Measurements from ENCODE around the gene COL8A2.
"Not testable (repeated sequence)": the region's sequence is repeated elsewhere in the genome, so short reads cannot be mapped to it uniquely, and the experiment has no call there.

COL8A2 gene

DNA sequence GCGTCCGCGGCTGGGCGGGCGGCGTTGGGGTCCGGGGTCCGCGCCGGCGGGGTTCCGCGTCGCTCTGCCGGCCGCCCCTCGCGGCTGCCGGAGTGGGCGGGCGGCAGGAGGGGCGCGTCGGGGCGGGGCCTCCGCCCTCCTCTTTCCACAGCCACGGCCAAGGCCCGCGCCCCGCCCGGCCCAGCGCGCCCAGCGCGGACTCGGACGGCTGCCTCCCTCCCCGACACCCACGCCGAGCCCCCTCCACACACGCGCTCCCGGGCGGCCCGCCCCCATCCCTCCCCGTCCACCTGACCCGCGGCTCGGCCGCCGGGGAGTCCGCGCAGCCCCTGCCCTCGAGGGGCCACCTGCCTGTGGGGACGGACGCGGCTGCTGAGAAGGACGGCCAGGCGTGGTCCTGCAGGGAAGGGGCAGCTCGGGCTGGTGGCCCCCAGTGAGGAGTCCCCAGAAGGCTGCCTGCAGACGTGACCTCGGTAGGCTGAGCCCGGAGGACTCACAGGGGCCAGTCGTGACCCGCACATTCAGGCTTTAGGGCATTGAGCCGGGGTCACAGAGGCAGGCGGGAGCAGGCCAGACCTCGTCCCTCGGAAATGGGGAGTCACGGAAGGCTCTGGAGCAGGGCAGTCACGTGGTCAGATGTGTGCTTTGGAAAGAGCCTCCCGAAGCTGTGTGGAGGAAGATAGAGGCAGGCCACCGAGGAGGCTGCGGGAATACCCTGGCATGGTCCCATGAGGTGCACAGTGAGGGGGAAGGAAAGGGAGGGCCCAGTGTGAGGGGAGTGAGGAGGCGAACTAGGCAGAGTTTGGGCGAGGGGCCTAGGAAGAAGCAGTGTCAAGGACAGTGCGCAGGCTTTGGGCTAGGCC, at the start of gene COL8A2:
Gene COL8A2, minus strand, starts transcription at position 94 of the 863 bp plus-strand sequence. CDS start 24,980 bp downstream, outside the sequence.
- no peak for DNase-seq

DNA sequence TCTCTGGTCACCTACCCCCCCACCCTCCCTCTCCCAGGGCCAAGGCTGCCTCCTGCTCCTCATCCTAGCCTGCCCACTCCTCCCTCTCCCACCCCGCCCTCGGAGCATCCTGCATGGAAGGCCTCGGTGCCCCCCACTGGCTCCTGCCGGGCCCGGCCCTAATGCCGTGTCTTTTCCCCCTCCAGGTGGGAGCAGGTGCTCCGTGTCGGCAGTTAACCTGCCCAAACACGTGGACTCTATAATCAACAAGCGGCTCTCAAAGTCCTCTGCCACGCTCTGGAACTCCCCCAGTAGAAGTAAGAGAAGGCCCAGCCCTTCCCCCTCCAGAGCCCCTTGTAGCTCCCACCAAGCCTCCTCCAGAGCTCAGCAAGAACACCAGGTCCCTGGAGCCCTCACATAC, 49.7 kb upstream of the COL8A2 start:
- no peak for DNase-seq

DNA sequence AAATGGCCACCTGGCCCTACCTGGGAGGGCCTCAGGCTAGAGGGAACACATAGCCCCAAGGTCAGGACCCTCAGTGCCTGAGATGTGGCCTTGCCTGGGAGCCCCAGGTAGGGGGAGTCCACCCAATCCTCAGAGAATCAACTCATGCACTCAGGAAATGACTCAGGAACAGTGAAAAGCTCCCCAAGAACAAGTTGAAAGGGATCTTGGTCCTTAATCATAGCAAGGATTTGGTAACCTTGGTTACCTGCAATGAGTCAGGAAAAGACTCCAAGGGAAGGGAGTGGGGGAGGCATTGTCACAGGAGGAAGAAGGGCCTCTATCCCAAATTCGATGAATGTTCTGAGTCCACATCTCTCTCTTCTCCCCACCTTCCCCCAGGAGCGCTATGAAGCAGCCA, 48.0 kb upstream of the COL8A2 start:
- DNase-seq: no peak

DNA sequence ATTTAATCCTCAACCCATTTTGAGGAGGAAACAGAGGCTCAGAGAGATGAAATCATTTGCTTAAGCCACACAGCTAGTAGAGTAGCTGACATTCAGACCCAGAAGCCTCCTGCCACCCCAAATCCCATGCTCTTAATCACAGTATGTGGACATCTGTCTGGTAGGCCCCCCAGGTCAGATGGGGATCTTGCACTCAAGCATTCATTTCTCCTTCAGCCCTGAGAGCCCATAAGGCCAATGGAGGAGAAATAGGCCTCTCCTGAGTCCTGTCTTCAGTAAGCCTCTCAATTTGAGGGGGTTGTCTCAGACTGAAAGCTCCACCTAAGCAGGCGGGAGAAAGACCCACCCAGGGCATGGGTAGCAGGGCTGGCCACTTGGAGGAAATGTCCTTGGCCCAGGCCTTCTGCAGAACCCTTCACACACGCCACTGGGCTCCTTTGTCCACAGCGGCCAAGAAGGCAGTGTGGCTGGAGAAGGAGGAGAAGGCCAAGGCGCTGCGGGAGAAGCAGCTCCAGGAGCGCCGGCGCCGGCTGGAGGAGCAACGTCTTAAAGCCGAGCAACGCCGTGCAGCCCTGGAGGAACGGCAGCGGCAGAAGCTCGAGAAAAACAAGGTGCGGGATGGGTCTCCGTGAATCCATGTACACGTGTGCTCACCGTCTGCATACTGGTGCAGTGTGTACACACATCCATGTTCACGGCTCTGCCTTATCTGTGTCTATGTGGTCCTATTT, 47.2 kb upstream of the COL8A2 start:
- no peak for DNase-seq

DNA sequence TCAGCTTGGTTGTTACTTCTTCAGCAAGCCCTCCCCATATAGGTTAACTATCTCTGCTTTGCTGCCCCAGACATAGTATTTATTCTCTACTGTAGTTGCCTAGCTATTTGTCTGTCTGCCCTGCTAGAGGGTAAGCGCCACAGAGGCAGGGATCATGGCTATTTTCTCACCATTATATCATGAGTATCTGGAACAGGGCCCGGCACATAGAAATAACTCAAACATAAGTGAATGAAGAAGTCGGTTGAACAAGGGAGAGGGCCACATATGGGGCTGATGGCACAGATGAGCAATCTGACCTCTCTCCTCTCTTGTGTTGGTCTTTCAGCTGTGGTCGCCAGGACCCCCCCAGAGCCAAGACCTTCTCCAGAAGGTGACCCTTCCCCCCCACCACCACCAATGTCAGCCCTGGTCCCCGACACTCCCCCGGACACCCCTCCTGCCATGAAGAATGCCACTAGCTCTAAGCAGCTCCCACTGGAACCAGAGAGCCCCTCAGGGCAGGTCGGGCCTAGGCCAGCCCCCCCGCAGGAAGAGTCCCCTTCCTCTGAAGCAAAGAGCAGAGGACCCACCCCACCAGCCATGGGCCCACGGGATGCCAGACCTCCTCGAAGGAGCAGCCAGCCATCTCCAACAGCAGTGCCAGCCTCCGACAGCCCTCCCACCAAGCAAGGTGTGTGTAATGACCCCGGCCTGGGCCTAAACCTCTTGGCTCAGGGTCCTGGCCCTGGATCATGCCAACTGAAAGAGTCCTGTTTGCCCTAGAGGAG, 45.8 kb upstream of the COL8A2 start:
- DNase-seq: no peak

DNA sequence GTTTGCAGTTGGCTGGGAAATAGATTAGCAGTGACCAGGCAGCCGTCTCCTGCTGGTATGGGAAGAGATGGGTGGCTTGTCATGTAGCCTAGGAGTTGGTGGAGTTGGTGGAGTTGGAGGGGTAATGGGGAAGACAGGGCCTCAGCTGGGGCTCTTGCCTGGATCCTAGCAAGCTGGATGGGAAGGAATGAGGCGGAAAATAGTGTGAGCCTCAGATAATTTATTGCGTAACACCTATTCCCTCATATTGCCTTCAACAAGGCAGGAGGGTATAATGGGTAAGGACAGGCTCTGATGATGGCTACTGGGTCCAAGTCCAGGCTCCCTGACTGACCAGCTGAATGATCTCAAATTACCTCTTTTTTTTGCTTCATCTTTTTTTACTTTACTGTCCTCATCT, 43.5 kb upstream of the COL8A2 start:
- DNase-seq: no peak

DNA sequence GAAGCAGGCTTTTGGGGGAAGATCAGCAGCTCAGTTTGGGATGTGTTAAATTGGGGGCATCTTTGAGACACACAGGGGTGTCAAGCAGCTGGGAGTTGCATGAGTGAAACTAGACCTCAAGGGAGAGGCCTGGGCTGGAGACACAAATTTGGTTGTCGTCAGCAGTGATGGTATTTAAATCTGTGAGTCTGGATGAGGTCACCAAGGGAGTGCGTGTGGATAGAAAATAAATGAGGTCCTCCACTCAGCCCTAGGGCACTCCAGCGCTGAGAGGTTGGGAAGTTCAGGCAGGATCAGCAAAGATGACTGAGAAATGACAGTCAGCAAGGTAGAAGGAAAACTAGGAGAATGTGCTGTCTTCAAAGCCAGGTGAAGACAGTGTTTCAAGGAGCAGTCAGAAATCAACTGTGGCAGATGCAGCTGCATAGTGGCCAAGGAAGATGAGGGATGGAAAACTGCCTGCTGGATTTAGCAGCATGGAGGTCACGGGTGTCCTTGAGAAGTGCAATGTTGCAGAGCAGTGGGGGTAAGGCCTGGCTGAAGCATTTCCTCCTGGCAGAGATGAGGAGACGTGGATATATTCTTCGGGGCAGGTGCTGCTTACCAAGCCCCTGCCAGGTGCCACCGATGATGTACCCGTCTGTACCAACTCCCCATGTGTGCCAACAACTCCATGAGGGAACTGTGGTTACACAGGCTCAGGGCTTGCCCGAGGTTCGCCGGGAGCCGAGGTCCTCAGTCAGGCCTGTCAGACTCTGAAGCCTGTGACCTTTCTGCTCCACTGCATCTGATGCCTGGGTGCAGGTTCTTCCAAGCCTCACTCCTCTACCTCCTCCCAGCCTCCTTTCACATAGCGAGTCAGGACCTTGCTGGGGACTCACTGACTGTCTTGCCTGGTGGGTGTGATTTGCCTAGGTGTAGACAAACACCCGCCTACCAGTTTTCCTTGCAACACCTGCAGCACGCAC, 42.2 kb upstream of the COL8A2 start:
- no peak for DNase-seq

DNA sequence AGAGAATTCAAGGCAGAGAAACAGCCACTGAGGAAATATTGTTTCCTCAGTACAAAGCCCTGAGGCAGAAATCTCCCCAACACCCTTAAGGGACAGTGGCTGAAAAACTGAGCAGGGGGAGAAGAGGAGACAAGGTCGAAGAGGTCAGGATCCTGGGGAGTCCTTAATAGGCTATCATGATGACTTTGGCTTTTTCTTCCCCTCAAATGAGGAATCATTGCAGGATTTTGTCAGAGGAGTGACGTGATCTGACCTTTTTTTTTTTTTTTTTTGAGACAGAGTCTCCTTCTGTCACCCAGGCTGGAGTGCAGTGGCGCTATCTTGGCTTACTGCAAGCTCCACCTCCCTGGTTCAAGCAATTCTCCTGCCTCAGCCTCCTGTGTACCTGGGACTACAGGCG, 41.1 kb upstream of the COL8A2 start:
- DNase-seq: no peak

DNA sequence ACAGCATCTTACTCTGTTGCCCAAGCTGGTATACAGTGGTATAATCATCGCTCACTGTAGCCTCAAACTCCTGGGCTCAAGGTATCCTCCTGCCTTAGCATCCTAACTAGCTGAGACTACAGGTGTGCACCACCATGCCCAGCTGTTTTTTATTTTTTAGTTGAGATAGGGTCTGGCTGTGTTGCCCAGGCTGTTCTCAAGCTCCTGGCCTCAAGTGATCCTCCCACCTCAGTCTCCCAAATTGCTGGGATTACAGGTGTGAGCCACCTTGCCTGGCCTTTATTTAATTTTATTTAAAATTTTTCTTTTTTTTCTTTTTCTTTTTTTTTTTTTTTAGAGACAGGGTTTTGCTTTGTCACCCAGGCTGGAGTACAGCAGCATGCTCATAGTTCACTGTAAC, 40.1 kb upstream of the COL8A2 start:
- no peak for DNase-seq

DNA sequence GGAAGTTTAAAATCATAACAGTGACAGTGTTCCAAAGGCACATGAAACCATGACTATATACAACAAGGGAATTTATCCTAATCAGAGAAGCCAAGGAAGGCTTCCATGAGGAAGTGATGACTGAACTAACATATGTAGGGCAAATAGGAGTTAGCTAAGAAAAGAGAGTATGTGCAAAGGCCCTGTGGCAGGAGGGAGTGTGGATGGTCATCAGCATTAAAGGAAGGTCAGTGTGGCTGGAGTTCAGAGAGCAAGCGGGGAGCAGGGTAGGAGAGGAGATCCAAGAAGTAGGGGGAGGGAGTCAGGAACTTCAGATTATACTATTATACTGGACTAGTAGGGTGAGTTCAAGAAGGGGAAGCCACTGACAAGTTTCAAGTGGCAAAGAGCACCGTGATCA, 39.3 kb upstream of the COL8A2 start:
- no peak for DNase-seq

DNA sequence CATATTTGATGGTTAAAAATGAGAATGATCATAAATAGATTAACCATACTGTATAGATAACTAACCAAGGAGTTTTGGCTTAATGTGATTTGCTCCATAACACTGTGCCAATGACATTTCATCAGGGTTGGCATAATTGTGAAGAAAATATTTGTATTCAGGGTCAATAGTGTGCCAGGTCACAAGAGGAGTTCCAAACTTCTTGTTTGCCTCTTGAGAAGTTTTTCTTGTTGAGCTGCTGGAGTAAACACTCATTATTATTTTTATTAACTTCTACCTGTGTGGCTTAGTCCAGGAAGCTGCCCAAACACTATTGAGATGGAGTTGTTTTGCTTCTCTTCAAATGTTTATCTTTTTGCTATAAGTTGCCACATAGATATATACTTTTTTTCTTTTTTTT, 38.4 kb upstream of the COL8A2 start:
- DNase-seq: no peak

DNA sequence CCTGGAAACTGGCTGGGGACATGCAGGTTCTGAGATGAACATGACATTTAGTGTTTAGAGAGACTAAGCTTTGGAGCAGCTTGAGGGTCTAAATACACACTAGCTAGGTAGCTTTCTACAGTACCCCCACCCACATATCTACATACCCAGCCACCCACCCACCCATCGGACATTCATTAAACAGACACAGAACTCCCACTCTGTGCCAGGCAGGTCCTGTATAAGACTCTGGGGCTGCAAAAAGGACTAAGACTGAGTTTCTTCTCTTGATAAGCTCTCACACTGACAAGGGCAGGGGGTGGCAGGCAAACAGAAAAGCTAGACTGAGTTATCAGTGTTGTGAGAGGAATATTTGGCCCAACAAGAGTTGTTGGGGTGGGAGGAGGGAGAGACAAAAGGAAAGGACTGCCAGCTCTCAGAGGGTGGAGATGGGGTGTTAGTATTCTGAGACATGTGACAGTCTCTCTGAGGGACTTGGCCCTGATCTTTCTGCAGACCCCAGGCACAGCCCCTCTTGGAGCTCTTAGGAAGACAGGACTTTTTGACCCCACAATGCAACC, 37.7 kb upstream of the COL8A2 start:
- no peak for DNase-seq

DNA sequence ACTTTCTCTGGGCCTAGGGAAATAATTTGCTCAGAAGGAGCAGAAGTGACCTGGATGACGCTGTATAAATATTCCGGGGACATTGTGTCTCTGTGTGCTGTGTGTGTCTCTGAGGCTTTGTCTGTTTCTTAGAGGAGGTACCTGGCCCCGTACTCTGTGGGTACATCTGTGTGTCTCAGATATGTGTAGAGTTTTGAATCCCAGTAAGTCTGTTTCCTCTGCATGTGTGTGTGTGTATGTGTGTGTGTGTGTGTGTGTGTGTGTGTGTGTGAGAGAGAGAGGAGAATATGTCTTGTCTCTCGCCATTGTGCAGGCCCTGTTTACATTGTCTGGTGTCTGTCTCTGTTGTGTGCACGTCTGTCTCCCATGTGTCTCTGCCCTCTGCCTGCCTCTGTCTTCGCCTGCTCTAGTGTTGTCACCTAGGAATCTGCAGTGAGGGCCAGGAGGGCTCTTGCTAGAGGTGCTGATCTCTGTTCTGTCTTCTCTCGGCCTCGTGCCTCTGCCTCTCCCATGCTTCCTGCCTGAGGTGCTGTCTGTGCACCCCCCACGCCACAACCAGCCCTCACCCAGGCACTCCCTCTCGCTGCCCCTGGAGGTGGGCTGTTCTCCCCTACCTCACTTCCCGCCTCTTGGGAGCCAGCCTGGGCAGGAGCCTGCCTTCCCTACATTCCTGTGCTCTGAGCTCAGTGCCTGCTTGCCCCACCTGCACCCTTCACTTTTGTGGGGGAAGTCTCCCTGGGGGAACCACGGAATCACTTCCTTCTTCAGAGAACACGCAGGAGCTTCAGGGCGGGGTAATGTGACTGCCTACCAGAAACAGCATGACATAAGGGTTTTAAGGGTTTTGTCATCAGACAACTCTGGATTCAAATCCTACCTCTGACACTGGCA, 36.9 kb upstream of the COL8A2 start:
- DNase-seq: no peak

DNA sequence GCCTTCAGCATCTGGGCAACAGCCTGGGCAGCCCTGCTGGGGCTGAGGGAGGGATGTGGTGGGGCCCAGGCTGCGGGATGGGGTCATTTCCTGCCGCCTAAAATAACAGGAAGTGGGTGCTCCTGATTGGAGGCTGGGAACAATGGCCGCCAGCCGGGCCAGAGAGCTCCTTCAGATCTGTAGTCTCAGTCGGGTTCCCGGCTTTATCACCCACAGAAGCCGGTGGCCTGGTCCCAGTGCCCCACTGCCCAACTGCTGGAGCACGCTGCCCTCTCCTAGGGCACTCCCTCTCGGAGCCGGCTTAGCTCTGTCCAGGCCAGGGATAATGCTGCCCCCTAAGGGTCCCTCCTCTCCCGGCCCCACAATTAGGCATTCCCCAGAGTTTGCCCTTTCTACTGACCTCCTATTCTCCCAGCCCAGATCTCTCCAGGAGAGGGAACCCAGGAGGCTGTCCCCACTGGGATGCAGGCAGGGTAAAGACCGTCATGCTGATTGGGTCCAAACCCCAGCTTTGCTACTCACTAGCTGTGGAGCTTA, 36.0 kb upstream of the COL8A2 start:
- no peak for DNase-seq

DNA sequence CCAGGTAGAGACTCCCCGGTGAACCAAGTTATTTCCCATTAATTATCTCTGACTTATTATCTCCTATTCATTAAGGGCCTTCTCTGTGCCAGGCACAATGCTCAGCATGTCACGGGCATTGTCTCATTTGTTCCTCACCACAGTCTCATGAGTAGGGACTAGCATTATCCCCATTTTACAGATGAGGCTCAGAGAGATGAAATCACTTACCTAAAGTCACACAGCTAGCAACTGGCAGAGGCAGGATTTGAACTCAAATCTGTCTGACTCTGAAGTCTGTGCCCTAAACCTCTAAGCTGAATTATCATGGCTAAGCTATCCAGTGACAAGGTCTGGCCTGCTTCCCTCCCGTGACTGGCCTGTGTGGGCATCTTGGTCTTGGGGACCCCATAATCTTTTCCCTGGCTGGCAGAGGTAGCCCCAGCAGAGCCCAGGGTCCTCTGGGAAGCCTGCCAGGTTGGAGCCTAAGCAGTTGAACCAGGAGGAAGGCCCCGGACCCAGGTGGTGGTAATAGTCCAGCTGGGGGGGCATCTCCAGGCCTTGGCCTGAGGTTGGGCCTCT, 35.4 kb upstream of the COL8A2 start:
- no peak for DNase-seq

DNA sequence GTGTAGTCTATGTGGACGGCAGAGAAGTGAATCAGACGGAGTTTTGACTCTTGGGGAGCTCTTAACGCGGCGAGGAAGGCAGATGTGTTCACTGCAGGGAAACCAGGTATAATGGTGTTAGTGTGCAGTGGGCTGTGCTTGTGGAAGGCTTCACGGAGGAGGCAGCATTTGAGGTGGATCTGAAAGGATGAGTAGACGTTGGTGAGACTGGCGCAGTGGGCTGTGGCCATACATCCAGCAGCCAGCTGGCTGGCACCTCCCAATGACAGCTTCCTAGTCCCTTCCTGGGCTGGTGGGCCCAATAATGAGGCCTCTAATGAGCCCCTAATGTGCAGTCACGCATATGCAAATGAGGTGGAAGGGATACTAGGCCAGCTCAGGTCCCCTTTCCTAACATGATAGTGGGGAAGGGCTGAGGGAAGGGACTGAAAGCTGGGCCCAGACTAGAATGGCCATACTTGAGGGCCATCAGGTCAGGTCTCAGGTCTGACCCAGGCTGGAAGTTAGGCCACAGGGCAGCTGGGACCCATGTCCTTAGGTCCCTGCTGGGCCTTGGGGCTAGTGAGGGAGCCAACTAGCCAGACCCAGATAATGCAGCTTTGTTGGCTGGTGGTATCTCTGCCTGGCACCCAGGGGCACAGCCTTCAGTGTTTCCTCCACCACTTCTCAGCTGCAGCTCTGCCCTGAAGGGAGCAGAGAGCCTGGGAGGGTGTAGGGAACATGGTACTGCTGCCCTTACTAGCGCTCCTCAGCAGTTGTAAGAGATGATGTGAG, 34.8 kb upstream of the COL8A2 start:
- no peak for DNase-seq

DNA sequence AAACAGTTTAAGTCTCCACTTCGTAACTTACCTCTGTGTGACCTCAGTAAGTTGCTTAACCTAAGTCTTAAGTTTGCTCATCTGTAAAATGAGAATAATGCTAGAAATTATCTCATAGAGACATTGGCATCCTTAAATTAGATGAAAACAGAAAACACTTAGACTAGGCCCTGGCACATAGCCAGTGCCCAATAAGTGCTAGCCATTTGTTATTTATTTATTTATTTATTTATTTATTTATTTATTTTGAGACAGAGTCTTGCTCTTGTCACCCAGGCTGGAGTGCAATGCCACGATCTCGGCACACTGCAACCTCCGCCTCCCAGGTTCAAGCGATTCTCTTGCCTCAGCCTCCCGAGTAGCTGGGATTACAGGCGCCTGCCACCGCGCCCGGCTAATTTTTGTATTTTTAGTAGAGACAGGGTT, 33.8 kb upstream of the COL8A2 start:
- not testable (repeated sequence) for DNase-seq

DNA sequence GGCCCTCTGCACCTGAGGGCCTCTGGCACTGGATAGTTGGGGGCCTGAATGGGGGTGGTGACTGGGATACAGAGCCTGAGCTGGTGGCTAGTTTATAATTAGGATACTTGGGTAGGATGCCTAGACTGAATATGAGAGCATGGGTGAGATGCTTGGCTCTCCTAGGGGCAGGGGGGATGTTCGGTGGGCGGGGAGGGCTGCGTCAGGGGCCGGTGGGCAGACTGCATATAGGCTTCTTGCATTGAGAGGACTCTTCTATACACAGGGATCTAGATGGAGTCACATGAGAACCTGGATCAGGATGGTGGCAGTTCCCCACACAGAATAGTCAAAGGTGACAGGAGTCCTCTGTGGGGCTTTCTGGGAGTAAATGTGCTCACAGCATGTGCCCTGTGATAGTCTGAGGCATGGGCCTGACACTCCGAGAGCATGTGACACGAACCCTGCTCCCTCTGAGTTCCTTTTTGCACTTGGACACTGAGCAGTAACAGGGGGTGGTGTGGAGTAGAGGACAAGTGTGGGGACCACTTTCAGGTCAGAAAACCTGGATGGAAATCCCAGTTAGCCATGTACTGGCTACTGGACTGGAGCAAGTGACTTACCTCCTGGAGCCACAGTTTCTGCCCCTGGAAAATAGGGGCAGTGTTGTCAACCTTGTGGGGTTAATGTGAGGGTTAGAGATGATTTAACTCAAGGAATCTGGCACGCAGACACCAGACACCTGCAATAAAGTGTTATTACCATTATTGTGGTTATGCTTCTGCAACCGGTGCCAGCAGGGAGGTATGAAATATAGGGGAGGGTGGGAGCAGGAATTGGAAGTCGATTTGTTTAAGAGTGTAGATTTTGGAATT, 33.2 kb upstream of the COL8A2 start:
- DNase-seq: no peak
